ENCODE data around the gene BMP7.

- TF ChIP-seq CTCF (conservative IDR thresholded peaks at IDR 0.05; ENCODE audit: low read length) (no peak), EZH2phosphoT487 (IDR thresholded peaks at IDR 0.05; ENCODE audit: borderline replicate concordance) (no peak)
Observed at GRCh38 chr20:57179265-57179664, 87.2 kb downstream of the BMP7 start.
